Measurements from ENCODE around the gene MRPL42. TPM values are rescaled to one million over a fixed set of nuclear protein-coding genes. Genes with fewer than 3 reads are reported as not detected.

The MRPL42 gene
- total RNA-seq, 4 donors from 2014 or later = 22.9 to 59.9 (median 43.4) TPM

GRCh38 chr12:93425736-93426411 is 41.4 kb upstream of the MRPL42 start:
- H3K4me3 ChIP-seq = no peak overlapping the region
- WGBS, 2 donors = 39 to 68% methylated on average over 8 of the region's 8 CpGs
- H3K36me3 ChIP-seq = no peaks in the 10 kb centered on the region
- DNase-seq = no peak
- intact Hi-C loops (cut with DNase I) = no loop called here
- peaks cover 10 to 79% (median 41%) of the 10 kb centered on the region in 3 donors for H3K4me1 ChIP-seq
- TF ChIP-seq CTCF (IDR thresholded peaks at IDR 0.05) (no peak), POLR2A (IDR thresholded peaks at IDR 0.05) (no peak)
- peak overlapping the region in 1 of 4 donors; percentile 19 for H3K27ac ChIP-seq
- no peaks in the 10 kb centered on the region for H3K27me3 ChIP-seq
- H3K9me3 ChIP-seq = no peaks in the 10 kb centered on the region

- H3K27me3 ChIP-seq = no peaks in the 10 kb centered on the region
- no peak overlapping the region for H3K4me3 ChIP-seq
- no peaks in the 10 kb centered on the region for H3K36me3 ChIP-seq
- H3K27ac ChIP-seq = peak overlapping the region in 1 of 4 donors; percentile 19
- DNase-seq = no peak
- TF ChIP-seq CTCF (IDR thresholded peaks at IDR 0.05) = no peak
- intact Hi-C loops (cut with DNase I) = no loop called here
- H3K4me1 ChIP-seq = peaks cover 10 to 85% (median 41%) of the 10 kb centered on the region in 3 donors
- no peaks in the 10 kb centered on the region for H3K9me3 ChIP-seq
- 36 to 50% methylated on average over 1 of the region's 1 CpG for WGBS, 2 donors
Measured at GRCh38 chr12:93426412-93426805, 40.9 kb upstream of the MRPL42 start.

- Histone ChIP-seq H3K4me1 (peaks cover 10 to 89% (median 41%) of the 10 kb centered on the region in 3 donors), H3K27ac (peak overlapping the region in 2 of 4 donors; percentile 23 to 36)
- intact Hi-C loops (cut with DNase I) = no loop called here
Measured at GRCh38 chr12:93427779-93428564, 39.3 kb upstream of the MRPL42 start.

DNA sequence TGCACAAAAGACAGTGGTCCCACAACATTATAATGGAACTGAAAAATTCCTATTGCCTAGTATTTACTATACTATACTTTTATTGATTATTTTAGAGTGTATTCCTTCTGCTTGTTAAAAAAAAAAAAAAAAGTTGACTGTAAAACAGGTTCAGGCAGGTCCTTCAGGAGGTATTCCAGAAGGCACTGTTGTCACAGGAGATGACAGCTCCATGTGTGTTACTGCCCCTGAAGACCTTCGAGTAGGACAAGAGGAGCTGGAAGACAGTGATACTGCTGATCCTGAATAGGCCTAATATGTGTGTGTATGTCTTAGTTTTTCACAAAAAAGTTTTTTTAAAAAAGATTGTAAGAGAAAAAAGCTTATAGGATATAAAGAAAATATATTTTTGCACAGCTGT is 37.9 kb upstream of the MRPL42 start:
- no peak for DNase-seq
- peaks cover 10 to 86% (median 50%) of the 10 kb centered on the region in 3 donors for H3K4me1 ChIP-seq
- no peaks in the 10 kb centered on the region for H3K9me3 ChIP-seq
- TF ChIP-seq POLR2A (IDR thresholded peaks at IDR 0.05) (no peak), CTCF (IDR thresholded peaks at IDR 0.05) (no peak)
- WGBS, 2 donors = 35 to 44% methylated on average over 1 of the region's 1 CpG
- no peak overlapping the region for H3K4me3 ChIP-seq
- H3K27ac ChIP-seq = no peak overlapping the region
- no peaks in the 10 kb centered on the region for H3K36me3 ChIP-seq
- H3K27me3 ChIP-seq = no peaks in the 10 kb centered on the region
- intact Hi-C loops (cut with DNase I) = no loop called here

More at GRCh38 chr12:93427779-93428564, 39.3 kb upstream of the MRPL42 start:
- H3K4me3 ChIP-seq = no peak overlapping the region
- no peak for TF ChIP-seq POLR2A (IDR thresholded peaks at IDR 0.05)
- no peak for TF ChIP-seq CTCF (IDR thresholded peaks at IDR 0.05)
- WGBS, 2 donors = 52 to 53% methylated on average over 5 of the region's 5 CpGs
- no peaks in the 10 kb centered on the region for H3K27me3 ChIP-seq
- DNase-seq = no peak
- no peaks in the 10 kb centered on the region for H3K9me3 ChIP-seq
- H3K36me3 ChIP-seq = no peaks in the 10 kb centered on the region

- intact Hi-C loops (cut with DNase I) = no loop called here
- no peak overlapping the region for H3K27ac ChIP-seq
- H3K27me3 ChIP-seq = no peaks in the 10 kb centered on the region
- TF ChIP-seq CTCF (IDR thresholded peaks at IDR 0.05) (no peak), POLR2A (IDR thresholded peaks at IDR 0.05) (no peak)
- peaks cover 10 to 89% (median 51%) of the 10 kb centered on the region in 3 donors for H3K4me1 ChIP-seq
- no peaks in the 10 kb centered on the region for H3K36me3 ChIP-seq
- 61 to 76% methylated on average over 1 of the region's 1 CpG for WGBS, 2 donors
- no peak for DNase-seq
- H3K4me3 ChIP-seq = no peak overlapping the region
- H3K9me3 ChIP-seq = no peaks in the 10 kb centered on the region
Measured at GRCh38 chr12:93429852-93430251, 37.5 kb upstream of the MRPL42 start.

Measured in esophagus squamous epithelium (tissue), 5 donors.